PC-3 (cell line): ENCODE measurements around the gene IGSF9B.

Source experiments
- CTCF ChIP-seq: fragments of 300-600 bp; sonication (generic); conservative IDR thresholded peaks from 2 replicates; pipeline ENCODE4 v1.5.1; 2017; ENCODE audit warnings: antibody characterized with exemption, low read depth, mild to moderate bottlenecking, low read length
- EZH2 ChIP-seq: fragments of 300-600 bp; sonication (generic); IDR thresholded peaks from one replicate; pipeline ENCODE4 v1.6.1; 2017; ENCODE audit warnings: antibody characterized with exemption, mild to moderate bottlenecking, low read length; ENCODE audit not compliant: unreplicated experiment

- TF ChIP-seq EZH2 (no peak), CTCF (no peak)
Measured at GRCh38 chr11:133966172-133966651, 9.4 kb upstream of the IGSF9B start.
